HG02571 (cell line): ENCODE data around the gene MRC1.

ENCODE experiments used
- ATAC-seq: cut with Tn5 transposase; IDR thresholded peaks from one replicate; pipeline ENCODE4 v1.9.1; 2021; ENCODE audit warnings: mild to moderate bottlenecking, moderate library complexity; ENCODE audit not compliant: unreplicated experiment

The MRC1 gene

DNA sequence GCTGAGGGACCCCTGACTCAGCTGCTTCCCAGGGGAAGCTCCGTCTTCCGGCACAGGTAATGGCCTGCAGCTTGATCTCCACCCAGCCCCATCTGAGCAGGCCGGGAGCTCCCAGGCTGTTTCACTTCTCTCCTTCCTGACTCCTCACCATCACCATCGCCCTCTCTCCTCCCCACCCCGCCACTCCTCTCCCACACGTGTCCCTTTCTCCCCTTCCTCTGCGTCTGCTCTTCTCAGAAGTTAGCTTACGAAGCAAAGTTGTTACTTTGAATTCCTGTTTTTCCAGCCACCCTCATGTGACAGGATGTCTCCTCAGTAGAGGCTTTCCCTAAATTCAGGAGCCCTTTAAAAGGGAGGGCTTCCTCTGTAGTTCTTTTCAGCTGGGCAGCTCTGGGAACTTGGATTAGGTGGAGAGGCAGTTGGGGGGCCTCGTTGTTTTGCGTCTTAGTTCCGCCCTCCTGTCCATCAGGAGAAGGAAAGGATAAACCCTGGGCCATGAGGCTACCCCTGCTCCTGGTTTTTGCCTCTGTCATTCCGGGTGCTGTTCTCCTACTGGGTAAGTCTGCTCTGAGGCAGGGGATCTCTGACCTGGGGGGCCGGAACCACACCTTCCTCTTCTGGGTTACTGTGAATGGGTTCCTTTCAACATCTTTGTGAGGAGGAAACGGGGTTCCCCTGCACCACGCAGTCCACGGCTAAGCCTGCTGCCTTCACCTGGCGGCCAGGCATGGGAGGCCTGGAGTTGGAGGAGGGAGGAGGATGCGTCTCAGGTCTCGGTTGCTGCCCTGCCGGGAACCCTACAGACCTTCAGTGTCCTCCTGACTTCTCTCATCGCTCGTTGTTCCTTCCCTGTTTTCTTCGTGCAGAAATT lies at the start of gene MRC1:
MRC1 (plus strand) TSS at position 378 of the 871 bp plus-strand sequence; CDS start at position 496, 118 bp downstream.
- ATAC-seq, result no peak

DNA sequence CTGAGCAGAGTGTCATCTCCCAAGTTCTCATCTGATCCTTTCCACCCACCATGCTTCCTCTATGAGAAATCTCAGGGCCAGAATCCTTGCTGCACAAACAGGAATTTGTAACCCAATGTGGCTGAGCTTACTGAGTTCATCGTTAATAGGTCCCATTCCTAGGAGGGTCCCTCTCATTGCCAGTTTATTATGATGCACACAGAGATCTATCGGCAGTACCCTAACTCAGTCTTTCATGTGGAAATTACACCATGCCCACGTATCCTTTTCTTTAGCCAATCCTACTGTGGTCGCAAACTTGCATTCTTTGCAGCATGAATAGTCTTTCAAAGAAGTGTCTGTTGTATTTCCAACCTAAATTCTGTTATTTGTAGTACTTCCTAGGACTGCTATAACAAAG lies 45.0 kb upstream of the MRC1 start:
- no peak for ATAC-seq

DNA sequence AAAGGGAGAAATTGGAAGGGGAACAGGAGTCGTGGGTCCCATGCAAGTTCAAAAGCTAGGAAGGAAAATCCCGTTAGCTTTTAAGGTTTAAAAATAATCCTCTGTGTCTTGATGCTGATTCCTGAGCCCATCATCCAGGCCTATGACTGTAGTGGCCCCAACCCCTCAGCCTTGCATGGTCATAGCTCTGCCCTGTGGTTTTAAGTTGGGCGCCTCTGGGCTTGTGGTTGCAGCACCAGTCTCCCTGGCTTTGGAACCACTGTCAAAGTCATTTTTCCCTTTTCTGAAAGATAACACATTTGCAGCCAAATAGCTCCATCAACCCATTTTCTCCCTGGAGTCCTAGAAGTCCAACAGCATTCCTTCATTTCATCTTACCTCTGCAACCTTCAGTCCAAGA lies 43.5 kb upstream of the MRC1 start:
- no peak for ATAC-seq

DNA sequence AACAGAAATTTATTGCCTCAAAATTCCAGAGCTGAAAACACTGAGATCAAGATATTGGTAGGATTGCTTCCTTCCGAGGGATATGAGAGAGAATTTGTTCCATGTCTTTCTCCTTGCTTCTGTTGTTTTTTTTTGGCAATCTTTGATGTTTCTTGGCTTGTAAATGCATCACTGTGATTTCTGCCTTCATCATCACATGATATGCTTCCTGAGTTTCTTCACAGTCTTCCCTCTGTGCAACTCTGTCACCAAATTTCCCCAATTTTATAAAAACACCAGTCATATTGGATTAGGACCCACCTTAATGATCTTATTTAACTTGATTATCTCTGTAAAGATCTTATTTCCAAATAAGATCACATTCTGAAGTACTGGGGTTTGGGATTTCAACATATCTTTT lies 42.4 kb upstream of the MRC1 start:
- no peak for ATAC-seq

DNA sequence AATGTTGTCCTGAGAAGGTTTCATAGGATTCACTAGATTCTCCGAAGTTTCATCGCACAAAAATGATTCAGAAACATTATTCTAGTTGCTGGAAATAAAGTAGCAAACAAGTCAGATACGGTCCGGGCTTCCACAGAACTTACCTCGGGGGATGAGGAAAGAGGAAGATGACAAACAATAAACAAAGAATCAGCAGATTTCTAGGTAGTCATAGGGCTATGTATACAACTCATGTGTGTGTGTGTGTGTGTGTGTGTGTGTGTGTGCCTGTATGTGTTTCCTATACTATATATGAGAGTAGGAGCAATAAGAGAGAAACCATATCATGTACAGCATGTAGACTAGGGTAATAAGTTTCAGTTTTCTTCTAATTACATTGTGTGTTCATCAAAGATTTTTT lies 40.7 kb upstream of the MRC1 start:
- ATAC-seq, result no peak

DNA sequence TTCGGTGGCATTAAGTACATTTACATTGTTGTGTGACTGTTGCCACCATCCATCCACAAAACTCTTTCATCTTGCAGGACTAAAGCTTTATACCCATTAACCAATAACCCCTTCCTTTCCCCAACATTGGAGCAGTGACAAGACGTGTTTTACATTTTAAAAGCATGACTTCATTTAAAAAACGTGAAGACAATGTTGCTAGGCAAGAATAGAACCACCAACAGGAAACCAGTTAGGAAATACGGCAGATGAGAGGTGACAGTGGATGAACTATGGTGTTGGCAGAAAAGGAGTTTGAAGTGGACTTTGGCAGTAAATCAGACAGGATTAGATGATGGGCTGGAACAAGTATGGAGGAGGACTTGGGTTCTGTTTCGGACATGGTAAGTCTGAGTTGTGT lies 40.2 kb upstream of the MRC1 start:
- ATAC-seq, result no peak

DNA sequence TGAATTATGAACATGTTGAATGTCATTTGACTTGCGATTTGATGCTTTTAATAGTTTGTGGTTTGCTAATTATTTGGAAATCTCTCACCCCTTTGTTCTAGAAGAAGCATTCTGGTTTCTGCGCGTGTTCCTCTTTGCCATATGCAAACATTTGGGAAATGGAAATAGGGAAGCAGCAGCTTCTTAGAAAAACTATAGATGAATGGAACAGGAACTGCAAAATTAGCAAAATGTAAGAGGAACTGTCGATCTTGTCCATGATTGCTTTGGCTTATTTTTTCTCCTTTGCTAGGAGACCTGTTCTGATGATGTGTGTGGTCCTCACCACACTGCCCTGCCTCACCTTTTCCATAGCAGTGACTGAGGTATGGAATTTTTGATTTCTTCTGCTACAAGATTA lies 38.1 kb upstream of the MRC1 start:
- no peak for ATAC-seq

DNA sequence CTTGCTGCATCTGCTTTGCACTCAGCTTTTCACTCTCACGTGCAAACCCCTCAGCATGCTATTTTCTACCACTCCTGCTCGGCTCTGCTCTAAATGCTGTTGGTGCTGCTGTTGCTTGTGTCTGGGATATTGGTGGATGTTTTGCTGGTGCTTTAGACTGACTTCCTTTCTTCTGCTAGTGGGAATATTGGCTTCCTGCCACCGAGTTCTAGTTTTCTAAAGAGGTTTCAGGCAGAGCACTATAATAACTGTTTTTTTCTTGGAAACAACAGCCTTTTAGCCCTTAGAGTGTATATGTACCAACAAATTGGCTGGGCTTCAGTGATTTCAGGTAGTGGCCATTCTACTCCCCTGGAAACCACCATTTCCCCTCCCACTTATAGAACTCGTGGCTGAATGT lies 29.4 kb upstream of the MRC1 start:
- no peak for ATAC-seq

DNA sequence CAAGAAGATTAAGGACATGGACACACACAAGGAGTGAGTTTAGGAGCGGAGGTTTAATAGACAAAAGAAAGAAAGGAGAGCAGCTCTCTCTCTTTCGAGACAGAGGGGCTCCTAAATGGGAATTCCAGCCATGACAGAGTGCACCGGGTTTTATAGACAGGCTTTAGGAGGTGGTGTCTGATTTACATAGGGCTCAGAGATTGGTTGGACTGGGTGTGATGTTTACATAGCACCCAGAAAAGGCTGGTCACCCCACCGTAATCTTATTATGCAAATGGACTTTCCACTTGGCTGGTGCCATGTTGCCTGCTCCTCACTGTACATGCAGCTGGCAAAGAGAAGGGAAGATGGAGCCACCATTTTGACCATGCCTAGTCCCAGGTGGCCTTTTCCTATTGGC lies 28.4 kb upstream of the MRC1 start:
- ATAC-seq, result no peak

DNA sequence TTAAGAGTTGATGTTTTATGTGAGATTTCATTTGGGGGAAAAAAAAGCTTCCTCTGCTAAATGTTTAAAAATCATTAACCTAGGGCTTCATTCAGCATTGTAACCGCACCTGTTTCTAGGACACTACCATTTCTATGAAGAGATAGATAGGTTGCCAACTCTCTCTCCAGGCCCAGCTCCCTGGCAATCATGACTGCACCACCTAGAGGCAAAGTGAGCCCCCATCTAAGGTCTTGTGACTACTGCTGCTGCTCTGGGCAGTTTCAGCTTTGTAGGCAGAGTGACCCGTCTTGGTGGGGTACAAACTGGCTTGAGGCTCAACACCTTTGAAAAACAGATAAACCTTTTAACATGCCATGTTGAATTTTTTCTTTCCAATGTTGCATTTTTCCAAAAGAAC lies 27.3 kb upstream of the MRC1 start:
- no peak for ATAC-seq

DNA sequence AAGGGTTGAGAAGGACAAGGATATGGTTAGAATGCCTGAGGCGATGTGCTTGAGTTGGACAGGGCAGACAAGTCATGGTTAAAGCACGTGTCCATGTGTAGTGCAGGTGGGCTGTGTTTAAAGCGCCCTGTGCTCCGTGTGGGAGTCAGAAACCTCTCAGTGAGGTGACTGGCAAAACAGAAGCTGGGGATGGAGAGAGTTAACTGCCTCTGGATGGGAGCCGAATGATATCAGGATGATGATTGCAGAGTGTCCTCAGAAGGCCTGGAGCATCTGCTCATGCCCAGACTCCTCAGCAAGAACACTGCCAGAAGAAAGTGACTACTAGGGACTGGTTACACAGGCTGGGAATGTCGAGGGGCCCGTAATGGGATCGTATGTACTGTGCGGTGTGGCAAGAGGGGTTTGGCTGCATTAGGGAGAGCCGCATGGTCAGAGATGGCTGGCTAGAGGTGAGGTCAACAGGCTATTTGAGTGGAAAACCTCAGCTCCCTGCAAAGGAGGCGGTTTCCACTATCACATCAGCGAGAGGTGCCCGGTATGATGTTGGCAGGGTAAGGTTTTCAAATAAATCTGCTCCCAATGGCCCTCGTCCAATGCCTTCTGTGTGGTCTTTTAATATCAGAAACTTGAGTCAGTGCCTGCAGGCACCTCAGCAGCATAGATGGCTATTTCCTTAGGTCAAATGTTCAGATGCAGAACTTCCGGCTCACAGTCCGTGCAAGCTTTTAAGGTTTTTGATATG lies 26.1 kb upstream of the MRC1 start:
- ATAC-seq, result no peak

DNA sequence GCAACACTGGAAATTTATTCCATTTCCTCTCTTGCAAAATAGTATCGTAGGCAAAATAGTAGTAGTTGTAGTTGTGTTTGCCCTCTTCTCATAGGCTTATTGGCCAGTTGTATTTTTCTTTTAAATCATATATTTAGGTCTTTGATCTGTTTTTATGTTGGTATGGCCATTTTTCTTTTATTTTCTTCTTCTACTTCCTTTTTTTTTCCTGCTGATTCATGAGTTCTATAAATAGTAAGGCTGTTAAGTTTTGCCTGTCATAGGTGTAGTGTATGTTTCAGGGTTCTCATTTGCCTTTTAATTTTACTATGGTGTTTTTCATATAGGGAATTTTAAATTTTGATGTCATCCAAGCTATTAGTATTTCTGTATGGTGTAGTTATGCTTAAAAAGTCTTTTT lies 25.4 kb upstream of the MRC1 start:
- ATAC-seq, result no peak

DNA sequence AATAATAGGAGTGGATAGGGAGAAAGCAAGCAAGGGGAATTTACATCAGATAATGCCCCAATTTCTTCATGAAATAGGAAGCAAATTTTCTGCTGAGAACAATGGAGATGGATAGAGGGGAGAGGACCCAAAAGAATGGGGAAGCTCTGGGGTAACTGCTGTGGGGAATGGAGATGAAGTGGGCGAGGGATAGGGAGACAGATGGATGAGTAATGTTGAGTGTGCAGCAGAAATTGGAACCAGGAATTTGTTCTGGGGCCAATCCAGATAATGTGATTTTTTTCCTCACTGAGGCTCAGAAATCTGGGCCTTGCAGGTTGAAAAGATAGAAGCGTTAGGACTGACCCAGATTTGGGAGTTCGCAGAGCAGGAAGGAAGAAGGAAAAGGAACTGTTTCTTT lies 24.5 kb upstream of the MRC1 start:
- no peak for ATAC-seq

DNA sequence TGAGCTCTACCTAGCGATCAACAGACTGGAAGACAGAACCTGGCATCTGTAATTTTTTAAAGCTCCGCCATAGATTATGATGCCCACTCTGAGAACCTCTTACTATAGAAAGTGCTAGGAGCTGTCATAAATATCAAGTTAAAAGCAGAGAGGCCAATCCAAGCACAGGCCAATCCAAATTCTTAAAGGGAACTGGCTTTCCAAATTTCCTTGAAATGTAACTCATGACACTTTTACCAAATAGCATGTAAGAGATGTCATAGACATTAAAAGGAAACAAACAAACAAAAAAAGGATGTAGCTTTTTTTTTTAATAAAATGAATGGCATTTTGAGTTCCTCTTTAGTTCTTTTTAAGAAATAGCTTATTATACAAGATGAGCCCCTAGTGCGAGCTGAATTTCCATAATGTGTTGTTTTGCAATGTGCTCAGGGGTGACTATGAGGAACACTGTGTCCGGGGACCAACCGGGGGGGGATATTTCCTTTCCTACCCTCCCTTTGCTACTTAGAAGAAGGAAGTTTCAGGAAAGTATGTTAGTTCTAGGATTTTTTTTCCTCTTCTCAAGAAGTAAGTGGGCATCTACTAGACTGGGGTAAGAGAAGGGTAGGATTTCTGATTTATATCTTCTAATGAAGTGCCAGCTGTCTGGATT lies 23.7 kb upstream of the MRC1 start:
- ATAC-seq, result no peak

DNA sequence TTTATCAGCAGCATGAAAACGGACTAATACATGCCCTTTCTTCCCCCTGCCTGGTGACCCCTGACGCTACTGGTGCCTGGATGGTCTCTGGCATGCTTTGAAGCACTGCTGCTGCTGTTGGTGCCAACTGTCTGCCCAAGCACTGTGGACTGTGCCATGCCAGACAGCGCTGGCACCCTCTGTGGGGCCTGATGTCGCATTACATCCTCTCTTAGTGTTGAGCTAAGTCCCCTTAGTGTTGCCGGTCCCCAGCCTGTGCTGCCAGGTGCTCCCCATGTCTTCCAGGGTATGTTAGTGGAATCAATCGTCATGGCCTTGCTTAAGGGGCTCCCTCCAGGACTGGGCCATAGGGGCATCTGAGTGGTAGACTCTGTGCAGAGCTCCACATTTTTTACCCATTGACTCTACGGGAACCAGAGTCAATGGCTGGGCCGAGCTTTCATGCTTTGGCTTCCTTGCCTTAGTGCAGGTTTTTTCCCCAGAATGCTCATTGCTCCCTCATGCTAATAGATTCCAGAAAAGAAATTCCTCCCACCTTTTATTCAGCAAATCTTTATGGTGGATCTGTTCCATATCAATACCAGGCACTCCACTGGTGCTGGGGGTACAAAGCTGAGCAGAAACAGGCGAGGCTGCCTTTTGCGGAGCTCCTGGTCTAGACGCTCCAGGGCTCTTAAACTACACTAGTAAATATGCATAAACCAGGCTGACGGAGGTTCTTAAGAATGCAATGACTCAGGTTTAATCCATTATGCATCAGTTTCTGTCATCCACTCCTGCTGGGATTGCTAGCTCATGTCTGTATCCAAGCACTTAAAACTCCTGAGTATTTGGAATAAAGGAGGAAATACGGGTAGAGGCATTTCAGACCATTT lies 21.8 kb upstream of the MRC1 start:
- no peak for ATAC-seq

DNA sequence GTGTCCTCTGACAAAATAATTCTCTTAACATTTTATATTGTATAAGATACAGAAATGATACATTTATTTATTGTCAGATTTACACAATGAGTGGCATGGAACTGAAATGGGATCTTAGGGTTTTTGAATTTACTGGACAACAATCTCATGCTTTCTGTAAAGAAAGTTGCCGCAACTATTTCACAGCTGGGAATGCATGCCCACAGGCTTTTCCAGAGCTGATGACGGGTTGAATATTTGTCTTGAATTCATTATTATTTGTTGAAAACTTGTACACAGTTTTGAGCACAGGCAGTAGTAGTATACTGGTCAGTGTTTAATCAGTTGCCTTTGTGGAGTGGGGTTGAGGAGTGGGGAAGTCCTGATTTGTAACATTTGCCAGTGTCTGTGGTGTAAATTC lies 20.5 kb upstream of the MRC1 start:
- ATAC-seq, result no peak

DNA sequence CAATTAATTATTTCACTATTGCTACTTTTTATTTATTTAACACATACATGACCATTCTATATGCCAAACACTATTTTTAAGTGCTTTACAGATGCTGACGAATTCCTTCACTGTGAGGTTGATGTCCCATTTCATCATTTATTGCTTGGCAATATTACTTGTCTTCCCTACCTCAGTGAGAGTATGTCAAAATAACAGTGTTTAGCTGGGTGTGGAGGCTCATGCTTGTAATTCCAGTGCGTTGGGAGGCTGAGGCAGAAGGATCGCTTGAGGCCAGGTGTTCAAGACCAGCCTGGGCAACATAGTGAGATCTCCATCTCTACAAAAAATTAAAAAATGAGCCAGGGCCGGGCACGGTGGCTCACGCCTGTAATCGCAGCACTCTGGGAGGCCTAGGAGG lies 19.8 kb upstream of the MRC1 start:
- ATAC-seq, result no peak

DNA sequence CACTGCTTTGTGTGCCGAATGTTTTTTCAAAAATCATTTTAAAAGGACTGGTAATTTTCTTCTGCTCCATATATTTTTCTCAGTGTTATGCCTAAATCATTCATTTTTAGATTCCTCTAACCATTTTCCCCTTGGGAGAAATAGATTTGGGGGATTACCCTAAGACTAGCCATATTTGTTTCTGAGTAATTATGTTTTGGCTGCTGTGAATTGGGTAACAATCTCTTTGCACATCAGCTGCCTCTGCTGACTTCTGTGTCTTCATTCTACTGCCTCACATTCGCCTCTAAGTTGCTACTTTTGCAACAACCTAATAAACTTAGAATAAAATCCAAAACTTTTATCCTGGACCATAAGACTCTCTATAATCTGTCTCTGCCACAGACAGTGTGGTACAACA lies 18.5 kb upstream of the MRC1 start:
- ATAC-seq, result no peak

DNA sequence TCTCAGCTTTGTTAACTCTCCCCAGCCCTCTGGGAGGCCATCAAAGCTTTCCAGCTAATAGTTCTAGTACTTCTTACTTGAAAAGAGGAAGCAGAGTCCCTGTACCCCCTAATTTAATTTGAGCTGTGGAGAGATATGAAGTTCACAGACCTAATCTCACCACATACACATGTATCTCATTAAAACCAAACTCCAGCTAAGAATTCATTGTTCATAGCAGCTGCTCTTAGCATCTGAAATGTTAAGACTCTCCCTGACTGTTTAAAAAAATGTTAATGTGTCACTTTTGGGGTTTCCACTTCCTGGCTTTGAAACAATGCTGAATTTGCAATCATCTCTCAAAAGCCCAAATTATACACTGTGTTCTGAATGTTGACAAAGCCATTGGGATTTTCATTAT lies 16.2 kb upstream of the MRC1 start:
- no peak for ATAC-seq

DNA sequence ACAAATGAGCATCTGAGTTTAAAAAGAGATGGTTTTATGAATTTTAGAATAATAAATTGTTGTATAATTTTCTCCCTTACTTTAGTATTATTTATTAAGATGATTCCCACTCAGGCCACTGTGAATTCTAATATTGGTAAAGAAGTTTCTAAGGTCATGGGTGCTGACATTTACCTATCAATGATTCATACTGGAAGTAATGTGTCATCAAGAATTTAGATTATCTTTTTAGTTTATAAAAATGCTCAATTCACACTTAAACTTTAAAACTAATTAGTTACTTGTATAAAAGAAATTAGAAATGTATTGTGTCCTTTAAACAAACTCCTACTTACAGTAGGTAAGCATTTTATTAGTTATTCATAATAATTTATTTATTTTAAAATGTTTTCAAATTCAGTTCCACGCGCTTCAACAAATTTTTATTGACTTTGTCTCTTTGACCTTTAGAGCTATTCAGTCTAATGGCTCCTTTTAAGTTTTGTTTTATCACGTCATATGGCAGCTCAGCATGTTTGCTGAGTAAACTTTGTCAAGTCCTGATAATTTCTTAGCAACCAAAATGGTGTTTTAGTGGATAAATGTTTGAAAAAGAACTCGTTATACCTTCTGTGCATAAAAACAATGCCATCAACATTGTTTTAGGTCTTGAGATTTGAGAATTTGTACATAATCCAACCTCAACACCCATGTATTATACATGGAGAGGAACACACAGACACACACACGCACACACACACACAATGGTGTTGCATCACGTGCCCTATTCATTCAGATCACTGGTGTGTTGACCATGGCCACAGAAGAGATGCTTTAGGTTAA lies 15.1 kb upstream of the MRC1 start:
- ATAC-seq, result no peak
